HG03460 (cell line): ENCODE results near the gene RNU6-1.

Experiments used
- ATAC-seq: cut with Tn5 transposase; IDR thresholded peaks from one replicate; pipeline ENCODE4 v1.9.1; 2021; ENCODE audit not compliant: unreplicated experiment

Gene RNU6-1

GRCh38 chr15:67834581-67835296 is 5.1 kb downstream of the RNU6-1 start:
- ATAC-seq, result no peak

- no peak for ATAC-seq
Measured at GRCh38 chr15:67833710-67834511, 5.9 kb downstream of the RNU6-1 start.

- ATAC-seq, result no peak
Measured at GRCh38 chr15:67832897-67833709, 6.7 kb downstream of the RNU6-1 start.

GRCh38 chr15:67832031-67832551 is 7.8 kb downstream of the RNU6-1 start:
- no peak for ATAC-seq

- ATAC-seq, result no peak
Measured at GRCh38 chr15:67831363-67831762, 8.5 kb downstream of the RNU6-1 start.

GRCh38 chr15:67829647-67830504 is 10.0 kb downstream of the RNU6-1 start:
- ATAC-seq, result no peak

GRCh38 chr15:67828969-67829646 is 10.7 kb downstream of the RNU6-1 start:
- ATAC-seq, result no peak

GRCh38 chr15:67828278-67828968 is 11.4 kb downstream of the RNU6-1 start:
- no peak for ATAC-seq

GRCh38 chr15:67827562-67828277 is 12.1 kb downstream of the RNU6-1 start:
- ATAC-seq, result no peak

- ATAC-seq, result no peak
Measured at GRCh38 chr15:67826717-67827561, 12.9 kb downstream of the RNU6-1 start.

- ATAC-seq, result no peak
Measured at GRCh38 chr15:67825881-67826716, 13.7 kb downstream of the RNU6-1 start.

- ATAC-seq, result no peak
Measured at GRCh38 chr15:67824976-67825880, 14.6 kb downstream of the RNU6-1 start, which contains the start of gene SKOR1. Gene SKOR1, plus strand, starts transcription at chr15:67825509. Its CDS starts 94 bp downstream, at chr15:67825603.

- ATAC-seq, result no peak
Measured at GRCh38 chr15:67824197-67824968, 15.5 kb downstream of the RNU6-1 start.

- ATAC-seq, result no peak
Measured at GRCh38 chr15:67823314-67824196, 16.3 kb downstream of the RNU6-1 start.
